Stimulated activated CD4-positive, alpha-beta T cell treated with anti-CD3 and anti-CD28 coated beads, Interleukin-12 subunit alpha, Interleukin-12 subunit beta, amount 100 ng/mL, for 48 hours (primary cell): ENCODE data around the gene STAG1.
"Not testable (repeated sequence)": the region's sequence is repeated elsewhere in the genome, so short reads cannot be mapped to it uniquely, and the experiment has no call there.

Experiments used
- DNase-seq, 3 donors: peaks; one replicate each; pipeline ENCODE4 v3.0.0-alpha.2; 2020; ENCODE audit warnings: low read depth in 2 of 3, low spot score in 1 of 3

Gene STAG1

GRCh38 chr3:136752172-136752421 lies at the start of gene STAG1:
Gene STAG1 (minus strand): TSS chr3:136752378. CDS start chr3:136630898, 121,480 bp downstream.
- no peak for DNase-seq

- DNase-seq = not testable (repeated sequence)
Observed at GRCh38 chr3:136801146-136801545, 49.0 kb upstream of the STAG1 start.

GRCh38 chr3:136792556-136793330 lies 40.6 kb upstream of the STAG1 start:
- DNase-seq = no peak

GRCh38 chr3:136790786-136791185 lies 38.6 kb upstream of the STAG1 start:
- no peak for DNase-seq

- no peak for DNase-seq
Observed at GRCh38 chr3:136789976-136790375, 37.8 kb upstream of the STAG1 start.

- DNase-seq = no peak
Observed at GRCh38 chr3:136788154-136788553, 36.0 kb upstream of the STAG1 start.

- DNase-seq = no peak
Observed at GRCh38 chr3:136787349-136787748, 35.2 kb upstream of the STAG1 start.

- no peak for DNase-seq
Observed at GRCh38 chr3:136783708-136784191, 31.6 kb upstream of the STAG1 start.

GRCh38 chr3:136780741-136781140 lies 28.6 kb upstream of the STAG1 start:
- DNase-seq = no peak

- DNase-seq = no peak
Observed at GRCh38 chr3:136778865-136779264, 26.7 kb upstream of the STAG1 start.

GRCh38 chr3:136772709-136773108 lies 20.5 kb upstream of the STAG1 start:
- no peak for DNase-seq

- DNase-seq = not testable (repeated sequence)
Observed at GRCh38 chr3:136758160-136759102, 6.3 kb upstream of the STAG1 start.

- no peak for DNase-seq
Observed at GRCh38 chr3:136755192-136755591, 3.0 kb upstream of the STAG1 start.

- no peak for DNase-seq
Observed at GRCh38 chr3:136753326-136753939, 1.3 kb upstream of the STAG1 start.

- peak; percentile 97 to 99 (median 98) for DNase-seq
Observed at GRCh38 chr3:136752422-136753325, 496 bp upstream of the STAG1 start.

- peak; percentile 34 to 47 (median 42) for DNase-seq
Observed at GRCh38 chr3:136751316-136752171, 634 bp downstream of the STAG1 start.

- no peak for DNase-seq
Observed at GRCh38 chr3:136750897-136751315, 1.3 kb downstream of the STAG1 start.

- no peak for DNase-seq
Observed at GRCh38 chr3:136750209-136750896, 1.8 kb downstream of the STAG1 start.

GRCh38 chr3:136749602-136750001 lies 2.6 kb downstream of the STAG1 start:
- DNase-seq = not testable (repeated sequence)
